Esophagus muscularis mucosa (tissue), 3 donors: ENCODE results near the gene SH2D6.

ENCODE experiments used
- CTCF ChIP-seq, 3 experiments: fragments of 200-600 bp in 2 of 3; fragments of 450-650 bp in 1 of 3; sonication (generic) in 2 of 3; IDR thresholded peaks; one replicate each; pipeline ENCODE4 v1.5.1; 2017 to 2019; ENCODE audit warnings: antibody characterized with exemption in 3 of 3, mild to moderate bottlenecking in 2 of 3, moderate library complexity in 1 of 3
- POLR2A ChIP-seq: fragments of 450-650 bp; IDR thresholded peaks from one replicate; pipeline ENCODE4 v1.6.1; 2017; ENCODE audit warnings: antibody characterized with exemption, moderate library complexity, mild to moderate bottlenecking, low read depth

GRCh38 chr2:85401844-85402243 lies 16.7 kb upstream of the SH2D6 start:
- TF ChIP-seq CTCF (IDR thresholded peaks at IDR 0.05) (no peak), POLR2A (no peak)
